ENCODE measurements around the gene RCC1. TPM values are rescaled to one million over a fixed set of nuclear protein-coding genes. Genes with fewer than 3 reads are reported as not detected.
"Not testable (repeated sequence)": the region's sequence is repeated elsewhere in the genome, so short reads cannot be mapped to it uniquely, and the experiment has no call there.

RCC1 gene
- 81.5 and 96.8 TPM in 2 replicates for total RNA-seq (2014; rRNA removed; shearing (Covaris generic))

- peak; percentile 99 for DNase-seq (ENCODE audit: low read depth)
Measured at GRCh38 chr1:28505406-28506187, at the start of gene RCC1. TSS of gene RCC1 (plus strand) at chr1:28506043. CDS start at chr1:28529867, 23,824 bp downstream.

- DNase-seq (ENCODE audit: low read depth): peak; percentile 75
Measured at GRCh38 chr1:28456078-28456477, 49.8 kb upstream of the RCC1 start.

- no peak for DNase-seq (ENCODE audit: low read depth)
Measured at GRCh38 chr1:28457678-28458077, 48.2 kb upstream of the RCC1 start.

GRCh38 chr1:28458237-28459228, 47.3 kb upstream of the RCC1 start:
- DNase-seq (ENCODE audit: low read depth): no peak

GRCh38 chr1:28466226-28466778, 39.5 kb upstream of the RCC1 start:
- DNase-seq (ENCODE audit: low read depth): no peak

- no peak for DNase-seq (ENCODE audit: low read depth)
Measured at GRCh38 chr1:28470146-28470545, 35.7 kb upstream of the RCC1 start.

GRCh38 chr1:28479497-28479896, 26.3 kb upstream of the RCC1 start:
- DNase-seq (ENCODE audit: low read depth): not testable (repeated sequence)

- DNase-seq (ENCODE audit: low read depth): no peak
Measured at GRCh38 chr1:28480308-28480707, 25.5 kb upstream of the RCC1 start.

GRCh38 chr1:28482138-28482537, 23.7 kb upstream of the RCC1 start:
- DNase-seq (ENCODE audit: low read depth): no peak

GRCh38 chr1:28482702-28483101, 23.1 kb upstream of the RCC1 start:
- DNase-seq (ENCODE audit: low read depth): no peak

GRCh38 chr1:28494737-28495136, 11.1 kb upstream of the RCC1 start:
- DNase-seq (ENCODE audit: low read depth): no peak

- DNase-seq (ENCODE audit: low read depth): no peak
Measured at GRCh38 chr1:28499553-28499952, 6.3 kb upstream of the RCC1 start.

GRCh38 chr1:28501925-28502324, 3.9 kb upstream of the RCC1 start:
- DNase-seq (ENCODE audit: low read depth): no peak

GRCh38 chr1:28503117-28503516, 2.7 kb upstream of the RCC1 start:
- DNase-seq (ENCODE audit: low read depth): no peak

GRCh38 chr1:28506907-28507246, 1.0 kb downstream of the RCC1 start:
- DNase-seq (ENCODE audit: low read depth): no peak

- peak; percentile 25 for DNase-seq (ENCODE audit: low read depth)
Measured at GRCh38 chr1:28507247-28507645, 1.4 kb downstream of the RCC1 start.

- no peak for DNase-seq (ENCODE audit: low read depth)
Measured at GRCh38 chr1:28507646-28508434, 2.0 kb downstream of the RCC1 start.

- peak; percentile 24 for DNase-seq (ENCODE audit: low read depth)
Measured at GRCh38 chr1:28508435-28508754, 2.6 kb downstream of the RCC1 start.

GRCh38 chr1:28509705-28510272, 3.9 kb downstream of the RCC1 start:
- no peak for DNase-seq (ENCODE audit: low read depth)

GRCh38 chr1:28510273-28510969, 4.6 kb downstream of the RCC1 start:
- peak; percentile 79 for DNase-seq (ENCODE audit: low read depth)

GRCh38 chr1:28510970-28511440, 5.2 kb downstream of the RCC1 start:
- DNase-seq (ENCODE audit: low read depth): peak; percentile 76
